A549 (cell line): ENCODE data around the gene TMEM121. TPM values are rescaled to one million over a fixed set of nuclear protein-coding genes. Genes with fewer than 3 reads are reported as not detected.
"Not testable (repeated sequence)": the region's sequence is repeated elsewhere in the genome, so short reads cannot be mapped to it uniquely, and the experiment has no call there.

Experiments used
- ATAC-seq, 2 experiments: fragments of 200-7000 bp in 1 of 2; fragments of >200 bp in 1 of 2; cut with Nextera tagmentation in 1 of 2; cut with Tn5 transposase in 1 of 2; 3 replicates each; pipeline versions ENCODE4 v1.8.0 to v1.9.1; 2018 to 2020; ENCODE audit warnings: mild to moderate bottlenecking in 1 of 2, moderate library complexity in 1 of 2
- CTCF ChIA-PET: fragments of 300-600 bp; sonication (Branson Sonifier 250); formaldehyde crosslinking; extraction: SDS; loops from one replicate; lab custom pipeline; 2021; ENCODE audit warnings: antibody characterized with exemption, inconsistent platforms; lab: Yijun Ruan, JAX
- POLR2A ChIA-PET: fragments of 350-600 bp; formaldehyde crosslinking; extraction: SDS; loops from one replicate; lab custom pipeline; 2021; ENCODE audit warnings: antibody characterized with exemption, inconsistent platforms; lab: Yijun Ruan, JAX
- DNase-seq, 2 experiments: peaks; one replicate each; pipeline versions ENCODE4 v3.0.0 to v3.0.0-alpha.2; 2011 to 2016; ENCODE audit warnings: low read depth in 1 of 2, low spot score in 1 of 2
- FAIRE-seq: peaks from 2 replicates; lab custom pipeline; 2011; peaks lifted over from hg19 to GRCh38; lab: Jason Lieb, UNC
- H3K27ac ChIP-seq, 2 experiments: fragments of >200 bp; sonication (Bioruptor Twin); formaldehyde crosslinking; 3 replicates each; pipeline ENCODE4 v1.5.1; 2016 to 2017
- H3K4me1 ChIP-seq: fragments of >200 bp; sonication (Bioruptor Twin); formaldehyde crosslinking; 3 replicates; pipeline ENCODE4 v1.6.1; 2016
- H3K4me2 ChIP-seq: fragments of >200 bp; sonication (Bioruptor Twin); formaldehyde crosslinking; 3 replicates; pipeline ENCODE4 v1.6.1; 2016
- H3K4me3 ChIP-seq: fragments of >200 bp; sonication (Bioruptor Twin); formaldehyde crosslinking; 3 replicates; pipeline ENCODE4 v1.5.1; 2016
- H3K9me3 ChIP-seq: fragments of >200 bp; sonication (Bioruptor Twin); formaldehyde crosslinking; 3 replicates; pipeline ENCODE4 v1.6.1; 2016
- PBX3 ChIP-seq: IDR thresholded peaks from 2 replicates; pipeline ENCODE4 v1.6.1; 2012
- REST ChIP-seq: fragments of 200-600 bp; sonication (generic); IDR thresholded peaks from 2 replicates; pipeline ENCODE4 v1.6.1; 2016; ENCODE audit warnings: antibody characterized with exemption, mild to moderate bottlenecking, moderate library complexity
- WGBS: methylation state at CpG from one replicate; pipeline ENCODE4 v1.1.6; 2017; ENCODE audit errors: missing lambda C conversion rate; 5-methylcytosine and 5-hydroxymethylcytosine counted together
- polyA plus RNA-seq, 4 experiments: library from polyadenylated mRNA; depleted of rRNA in 3 of 4; stranded (reverse); fragments of >200 nt; fragmentation: RNase III in 1 of 4; extraction: RNeasy Plus Mini Kit Qiagen cat#74134 plus additional on column Dnase treatment in 1 of 4; gene quantifications; 2 replicates in 3 of 4; 3 replicates in 1 of 4; pipeline ENCODE4 v1.2.3, GENCODE V29; 2011 to 2017

Gene TMEM121
- polyA plus RNA-seq, 2 of the 4 experiments (the other 2 are of a cell fraction): 2.3 to 5.7 TPM

DNA sequence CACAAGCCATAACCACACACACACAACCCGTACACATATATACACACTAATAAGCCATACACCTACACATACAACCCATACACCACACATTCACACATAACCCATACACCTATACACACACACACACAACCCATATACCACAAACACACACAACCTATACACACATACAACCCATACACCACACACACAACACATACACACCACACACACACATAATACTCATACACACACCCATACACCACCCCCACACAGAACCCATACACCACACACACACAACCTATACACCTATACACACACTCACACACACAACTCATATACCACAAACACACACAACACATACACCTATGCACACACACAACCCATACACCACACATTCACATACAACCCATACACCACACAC, 44.1 kb downstream of the TMEM121 start (continued):
- TF ChIP-seq REST: no peak
- TF ChIP-seq PBX3: no peak

DNA sequence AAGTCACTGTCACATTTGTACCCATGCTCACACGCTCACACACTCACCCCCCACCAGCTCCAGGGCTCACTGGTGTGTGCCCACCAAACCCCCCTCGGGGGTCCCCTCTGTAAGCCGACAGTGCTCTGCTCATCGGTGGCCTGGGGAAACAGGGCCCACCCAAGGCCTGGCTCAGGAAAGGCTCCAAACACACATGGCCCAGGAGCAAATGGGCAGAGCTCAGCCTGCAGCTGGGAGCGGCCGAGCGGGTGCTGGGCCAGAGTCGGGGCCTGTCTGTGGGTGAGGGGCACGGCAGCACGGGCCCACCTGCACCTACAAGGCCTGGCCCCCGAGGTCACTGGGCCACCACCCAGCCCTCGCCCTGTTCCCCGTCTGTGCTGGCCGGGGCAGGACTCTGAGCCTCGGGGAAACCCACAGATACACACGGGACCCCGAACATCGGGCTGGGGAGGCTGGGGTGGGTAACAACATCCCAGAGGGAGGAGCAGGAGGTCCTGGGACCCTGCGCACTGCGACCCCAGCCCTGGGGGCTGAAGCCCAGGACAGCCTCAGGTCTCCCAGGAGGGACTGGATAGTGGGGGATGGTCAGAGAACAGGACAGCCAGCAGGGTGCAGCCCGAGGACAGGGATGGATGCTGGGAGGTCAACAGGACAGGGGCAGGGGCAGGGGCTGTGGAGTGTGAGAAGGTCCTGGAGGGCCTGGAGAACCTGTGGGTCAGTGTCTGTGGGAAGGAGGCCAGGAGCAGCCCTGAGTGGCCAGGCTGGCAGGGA, 45.0 kb downstream of the TMEM121 start:
- H3K4me3 ChIP-seq, H3K4me1 ChIP-seq, CTCF ChIA-PET, FAIRE-seq, POLR2A ChIA-PET, DNase-seq, H3K9me3 ChIP-seq, H3K4me2 ChIP-seq, ATAC-seq, H3K27ac ChIP-seq: not testable (repeated sequence)
- WGBS: 67% methylated on average over 9 of the region's 21 CpGs

- CTCF ChIA-PET: not testable (repeated sequence)
Observed at GRCh38 chr14:105572063-105572462, 45.7 kb downstream of the TMEM121 start.

DNA sequence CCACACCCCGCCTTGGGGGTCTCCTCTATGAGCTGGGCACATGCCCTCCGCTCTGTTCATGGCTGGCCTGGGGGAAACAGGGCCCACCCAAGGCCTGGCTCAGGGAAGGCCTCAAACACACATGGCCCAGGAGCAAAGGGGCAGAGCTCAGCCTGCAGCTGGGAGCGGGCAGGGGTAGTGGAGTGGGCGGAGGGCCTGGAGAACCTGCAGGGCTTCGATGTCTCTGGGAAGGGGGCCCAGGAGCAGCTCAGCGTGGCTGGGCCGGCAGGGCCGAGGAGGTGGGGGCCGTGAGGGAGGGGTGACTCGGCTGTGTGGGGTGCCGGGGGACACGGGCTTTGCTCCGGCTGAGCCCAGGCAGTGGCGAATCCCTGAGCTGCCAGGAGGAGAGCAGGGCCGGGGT, 47.5 kb downstream of the TMEM121 start:
- H3K27ac ChIP-seq, FAIRE-seq, DNase-seq, H3K9me3 ChIP-seq, H3K4me1 ChIP-seq, H3K4me2 ChIP-seq, POLR2A ChIA-PET, ATAC-seq, H3K4me3 ChIP-seq, CTCF ChIA-PET: not testable (repeated sequence)
- WGBS: no CpG with 5 or more reads among the region's 15 CpGs

More at GRCh38 chr14:105572063-105572462, 45.7 kb downstream of the TMEM121 start:
- H3K27ac ChIP-seq, H3K4me3 ChIP-seq, DNase-seq, ATAC-seq, H3K4me2 ChIP-seq, POLR2A ChIA-PET, H3K9me3 ChIP-seq, FAIRE-seq, H3K4me1 ChIP-seq: not testable (repeated sequence)
- WGBS: no CpG with 5 or more reads among the region's 15 CpGs

GRCh38 chr14:105574411-105574810, 48.0 kb downstream of the TMEM121 start:
- CTCF ChIA-PET, POLR2A ChIA-PET, H3K4me1 ChIP-seq, H3K4me3 ChIP-seq, ATAC-seq, DNase-seq, H3K4me2 ChIP-seq, H3K27ac ChIP-seq, FAIRE-seq, H3K9me3 ChIP-seq: not testable (repeated sequence)
- WGBS: 89% methylated on average over 6 of the region's 17 CpGs

GRCh38 chr14:105575016-105575700, 48.8 kb downstream of the TMEM121 start:
- H3K9me3 ChIP-seq, H3K4me3 ChIP-seq, H3K4me2 ChIP-seq, H3K27ac ChIP-seq, FAIRE-seq, DNase-seq, POLR2A ChIA-PET, H3K4me1 ChIP-seq, CTCF ChIA-PET: not testable (repeated sequence)
- no CpG with 5 or more reads among the region's 17 CpGs for WGBS
- ATAC-seq: peak in 1 of 2 experiments; percentile 39; a peak in 3 of 6 replicates
